ENCODE results near the gene RPL10.

RPL10 gene

GRCh38 chrX:154360155-154360713, 37.9 kb upstream of the RPL10 start:
- H3K27ac ChIP-seq = no peak overlapping the region
- DNase-seq (ENCODE audit: low read depth, low spot score) = no peak

- H3K27ac ChIP-seq = no peak overlapping the region
- DNase-seq (ENCODE audit: low read depth, low spot score) = no peak
Measured at GRCh38 chrX:154362085-154362742, 36.0 kb upstream of the RPL10 start.

- H3K27ac ChIP-seq = no peak overlapping the region
- DNase-seq (ENCODE audit: low read depth, low spot score) = no peak
Measured at GRCh38 chrX:154363706-154364439, 34.3 kb upstream of the RPL10 start.

GRCh38 chrX:154365052-154365600, 33.1 kb upstream of the RPL10 start:
- no peak for DNase-seq (ENCODE audit: low read depth, low spot score)
- no peak overlapping the region for H3K27ac ChIP-seq

GRCh38 chrX:154365997-154366665, 32.0 kb upstream of the RPL10 start:
- peak overlapping the region; percentile 91 for H3K27ac ChIP-seq
- no peak for DNase-seq (ENCODE audit: low read depth, low spot score)

- no peak for DNase-seq (ENCODE audit: low read depth, low spot score)
- H3K27ac ChIP-seq = peak overlapping the region; percentile 91
Measured at GRCh38 chrX:154366666-154367055, 31.5 kb upstream of the RPL10 start.

- DNase-seq (ENCODE audit: low read depth, low spot score) = no peak
- H3K27ac ChIP-seq = peak overlapping the region; percentile 91
Measured at GRCh38 chrX:154367474-154368308, 30.5 kb upstream of the RPL10 start.

- H3K27ac ChIP-seq = peak overlapping the region; percentile 91
- DNase-seq (ENCODE audit: low read depth, low spot score) = peak; percentile 65
Measured at GRCh38 chrX:154368630-154369448, 29.3 kb upstream of the RPL10 start.

GRCh38 chrX:154369449-154370299, 28.5 kb upstream of the RPL10 start:
- no peak for DNase-seq (ENCODE audit: low read depth, low spot score)
- peak overlapping the region; percentile 91 for H3K27ac ChIP-seq

GRCh38 chrX:154370300-154371016, 27.7 kb upstream of the RPL10 start:
- no peak for DNase-seq (ENCODE audit: low read depth, low spot score)
- H3K27ac ChIP-seq = peak overlapping the region; percentile 91

- H3K27ac ChIP-seq = peak overlapping the region; percentile 91
- no peak for DNase-seq (ENCODE audit: low read depth, low spot score)
Measured at GRCh38 chrX:154371017-154371788, 27.0 kb upstream of the RPL10 start.

- peak overlapping the region; percentile 91 for H3K27ac ChIP-seq
- DNase-seq (ENCODE audit: low read depth, low spot score) = no peak
Measured at GRCh38 chrX:154371789-154372300, 26.3 kb upstream of the RPL10 start.

- peak overlapping the region; percentile 91 for H3K27ac ChIP-seq
- DNase-seq (ENCODE audit: low read depth, low spot score) = no peak
Measured at GRCh38 chrX:154372612-154373022, 25.6 kb upstream of the RPL10 start.

GRCh38 chrX:154373340-154374306, 24.6 kb upstream of the RPL10 start:
- DNase-seq (ENCODE audit: low read depth, low spot score) = no peak
- peak overlapping the region; percentile 46 for H3K27ac ChIP-seq

Measured in epithelial cell of prostate (primary cell).